ENCODE data around the gene TRAPPC4. TPM values are rescaled to one million over a fixed set of nuclear protein-coding genes. Genes with fewer than 3 reads are reported as not detected.
A peak's percentile ranks its signal among the peaks of the same experiment; 100 is the strongest.
"Not testable (repeated sequence)": the region's sequence is repeated elsewhere in the genome, so short reads cannot be mapped to it uniquely, and the experiment has no call there.

The TRAPPC4 gene
- total RNA-seq, 1 experiment from 2014 or later: 51.4 TPM

DNA sequence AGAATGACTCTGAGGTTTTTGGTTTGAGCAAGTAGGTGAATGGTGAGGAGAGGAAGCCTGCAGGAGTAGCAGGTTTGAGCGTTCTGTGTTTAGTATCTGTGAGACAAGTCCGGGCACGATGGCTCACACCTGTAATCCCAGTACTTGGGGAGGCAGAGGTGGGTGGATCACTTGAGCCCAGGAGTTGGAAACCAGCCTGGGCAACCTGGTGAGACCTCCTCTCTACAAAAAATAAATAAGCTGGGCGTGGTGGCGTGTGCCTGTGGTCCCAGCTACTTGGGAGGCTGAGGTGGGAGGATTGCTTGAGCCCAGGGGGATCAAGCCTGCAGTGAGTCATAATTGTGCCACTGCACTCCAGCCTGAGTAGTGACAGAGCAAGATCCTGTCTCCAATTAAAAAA is 30.3 kb upstream of the TRAPPC4 start:
- no TSS peak for BruUV-seq (replicated peaks)

DNA sequence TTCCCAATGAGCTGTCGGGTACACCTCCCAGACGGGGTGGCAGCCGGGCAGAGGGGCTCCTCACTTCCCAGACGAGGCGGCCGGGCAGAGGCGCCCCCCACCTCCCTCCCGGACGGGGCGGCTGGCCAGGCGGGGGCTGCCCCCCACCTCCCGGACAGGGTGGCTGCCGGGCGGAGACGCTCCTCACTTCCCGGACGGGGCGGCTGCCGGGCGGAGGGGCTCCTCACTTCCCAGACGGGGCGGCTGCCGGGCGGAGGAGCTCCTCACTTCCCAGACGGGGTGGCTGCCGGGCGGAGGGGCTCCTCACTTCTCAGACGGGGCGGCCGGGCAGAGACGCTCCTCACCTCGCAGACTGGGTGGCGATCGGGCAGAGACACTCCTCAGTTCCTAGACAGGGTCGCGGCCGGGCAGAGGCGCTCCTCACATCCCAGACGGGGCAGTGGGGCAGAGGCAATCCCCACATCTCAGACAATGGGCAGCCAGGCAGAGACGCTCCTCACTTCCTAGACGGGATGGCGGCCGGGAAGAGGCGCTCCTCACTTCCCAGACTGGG is 27.0 kb upstream of the TRAPPC4 start:
- H3K27ac ChIP-seq; H3K4me2 ChIP-seq; H3K9me2 ChIP-seq (ENCODE audit: insufficient read depth); H2AFZ ChIP-seq; H3K36me3 ChIP-seq (ENCODE audit: low read depth); BruUV-seq (replicated peaks); intact Hi-C loops (cut with micrococcal nuclease; ENCODE audit: unreplicated experiment); DNase-seq; H3K4me3 ChIP-seq; CTCF ChIA-PET; H3K4me1 ChIP-seq (replicated peaks; ENCODE audit: insufficient read depth); H3K9me3 ChIP-seq (ENCODE audit: insufficient read depth, low read depth); POLR2A ChIA-PET (ENCODE audit: unreplicated experiment); H3K27me3 ChIP-seq (ENCODE audit: insufficient read depth, low read depth); H4K20me1 ChIP-seq (ENCODE audit: insufficient read depth); H3K79me2 ChIP-seq (ENCODE audit: low read depth): not testable (repeated sequence)
- peaks cover 27% of the 10 kb centered on the region for H3F3A ChIP-seq (ENCODE audit: insufficient read depth, low read depth)

More for the DNA sequence above, 30.3 kb upstream of the TRAPPC4 start:
- intact Hi-C loops (cut with micrococcal nuclease; ENCODE audit: unreplicated experiment): no loop called here
- H3K9me3 ChIP-seq (ENCODE audit: insufficient read depth, low read depth): no peaks in the 10 kb centered on the region
- peak overlapping the region; percentile 18; the same call in 1 of the 2 replicates for H2AFZ ChIP-seq
- TF ChIP-seq, protein P1, sequence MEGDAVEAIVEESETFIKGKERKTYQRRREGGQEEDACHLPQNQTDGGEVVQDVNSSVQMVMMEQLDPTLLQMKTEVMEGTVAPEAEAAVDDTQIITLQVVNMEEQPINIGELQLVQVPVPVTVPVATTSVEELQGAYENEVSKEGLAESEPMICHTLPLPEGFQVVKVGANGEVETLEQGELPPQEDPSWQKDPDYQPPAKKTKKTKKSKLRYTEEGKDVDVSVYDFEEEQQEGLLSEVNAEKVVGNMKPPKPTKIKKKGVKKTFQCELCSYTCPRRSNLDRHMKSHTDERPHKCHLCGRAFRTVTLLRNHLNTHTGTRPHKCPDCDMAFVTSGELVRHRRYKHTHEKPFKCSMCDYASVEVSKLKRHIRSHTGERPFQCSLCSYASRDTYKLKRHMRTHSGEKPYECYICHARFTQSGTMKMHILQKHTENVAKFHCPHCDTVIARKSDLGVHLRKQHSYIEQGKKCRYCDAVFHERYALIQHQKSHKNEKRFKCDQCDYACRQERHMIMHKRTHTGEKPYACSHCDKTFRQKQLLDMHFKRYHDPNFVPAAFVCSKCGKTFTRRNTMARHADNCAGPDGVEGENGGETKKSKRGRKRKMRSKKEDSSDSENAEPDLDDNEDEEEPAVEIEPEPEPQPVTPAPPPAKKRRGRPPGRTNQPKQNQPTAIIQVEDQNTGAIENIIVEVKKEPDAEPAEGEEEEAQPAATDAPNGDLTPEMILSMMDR (conservative IDR thresholded peaks at IDR 0.05): no peak
- no peak for TF ChIP-seq EZH2 (IDR thresholded peaks at IDR 0.05; ENCODE audit: low read depth)
- H3K79me2 ChIP-seq (ENCODE audit: low read depth): no peaks in the 10 kb centered on the region
- H4K20me1 ChIP-seq (ENCODE audit: insufficient read depth): no peaks in the 10 kb centered on the region
- ChIA-PET POLR2A (ENCODE audit: unreplicated experiment) (interaction anchor here (0.6 kb wide), 2 partner anchors 95 to 131 kb away, joined by 4 to 13 read pairs; no protein-coding TSS in a partner anchor), CTCF (no interaction called here)
- H3K27ac ChIP-seq: peak overlapping the region; percentile 64
- peak overlapping the region; percentile 35; the same call in 1 of the 2 replicates for H3K4me2 ChIP-seq
- H3F3A ChIP-seq (ENCODE audit: insufficient read depth, low read depth): peaks cover 27% of the 10 kb centered on the region
- no peaks in the 10 kb centered on the region for H3K9me2 ChIP-seq (ENCODE audit: insufficient read depth)
- H3K27me3 ChIP-seq (ENCODE audit: insufficient read depth, low read depth): no peaks in the 10 kb centered on the region
- no peaks in the 10 kb centered on the region for H3K36me3 ChIP-seq (ENCODE audit: low read depth)
- DNase-seq: peak; percentile 60 to 73
- peaks cover 9% of the 10 kb centered on the region for H3K4me1 ChIP-seq (replicated peaks; ENCODE audit: insufficient read depth)
- peak overlapping the region; percentile 9; the same call in 1 of the 2 replicates for H3K4me3 ChIP-seq

DNA sequence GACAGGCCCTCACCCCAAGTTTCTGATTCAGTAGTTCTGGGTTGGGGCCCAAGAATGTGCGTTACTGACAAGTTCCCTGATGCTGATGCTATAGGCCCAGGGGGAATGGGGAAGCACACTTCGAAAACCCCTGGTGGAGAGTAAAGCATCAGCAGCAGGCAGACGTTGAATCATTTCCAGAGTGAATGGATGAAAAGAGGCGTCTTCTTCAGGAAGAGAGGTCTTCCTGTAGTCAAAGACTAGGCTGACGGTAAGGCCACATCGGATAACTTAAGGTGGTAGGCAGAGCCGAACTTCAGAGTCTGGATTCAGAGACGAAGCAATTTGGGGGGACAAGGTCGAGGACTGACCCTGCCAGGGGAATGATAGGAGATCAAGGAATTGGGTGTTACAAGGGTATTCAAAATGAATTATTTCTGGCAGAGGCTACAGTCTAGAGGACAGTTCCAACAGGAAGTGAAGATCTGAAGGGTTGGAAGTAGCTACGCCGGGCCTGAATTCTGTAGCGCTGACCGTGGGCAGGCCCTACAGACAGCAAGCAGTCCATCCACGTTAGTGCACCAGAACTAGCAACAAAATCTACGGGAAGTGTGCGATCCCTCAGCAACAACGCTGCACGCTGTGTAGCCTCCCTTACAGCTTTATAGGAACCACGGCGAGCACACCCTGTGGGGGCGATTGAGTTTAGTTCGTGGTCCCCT is 21.5 kb upstream of the TRAPPC4 start:
- POLR2A ChIA-PET (ENCODE audit: unreplicated experiment): interaction anchor here (0.6 kb wide), 2 partner anchors 129 to 307 kb away, joined by 3 read pairs; no protein-coding TSS in a partner anchor
- Histone ChIP-seq H3K27me3 (ENCODE audit: insufficient read depth, low read depth) (no peaks in the 10 kb centered on the region), H3K4me2 (peak overlapping the region; percentile 96), H3K79me2 (ENCODE audit: low read depth) (peaks cover 48% of the 10 kb centered on the region), H4K20me1 (ENCODE audit: insufficient read depth) (no peaks in the 10 kb centered on the region), H3K27ac (no peak overlapping the region), H3K9me3 (ENCODE audit: insufficient read depth, low read depth) (no peaks in the 10 kb centered on the region), H2AFZ (peak overlapping the region; percentile 89), H3F3A (ENCODE audit: insufficient read depth, low read depth) (peaks cover 29% of the 10 kb centered on the region), H3K9me2 (ENCODE audit: insufficient read depth) (no peaks in the 10 kb centered on the region), H3K4me1 (replicated peaks; ENCODE audit: insufficient read depth) (peaks cover 33% of the 10 kb centered on the region), H3K4me3 (peak overlapping the region; percentile 86), H3K36me3 (ENCODE audit: low read depth) (peaks cover 19% of the 10 kb centered on the region)
- CTCF ChIA-PET: no interaction called here
- intact Hi-C loops (cut with micrococcal nuclease; ENCODE audit: unreplicated experiment): no loop called here
- TSS peak; percentile 23 for BruUV-seq (replicated peaks)
- no peak for DNase-seq
- TF ChIP-seq, protein P1 (conservative IDR thresholded peaks at IDR 0.05): no peak; the same call in 1 of the 2 replicates
- TF ChIP-seq EZH2 (IDR thresholded peaks at IDR 0.05; ENCODE audit: low read depth): no peak
